CD14-positive monocyte (primary cell): ENCODE results near the gene TMEM273. TPM values are rescaled to one million over a fixed set of nuclear protein-coding genes. Genes with fewer than 3 reads are reported as not detected.

Experiments used
- DNase-seq, 3 donors: peaks; one replicate each; pipeline ENCODE4 v3.0.0-alpha.2; 2011 to 2022
- H2AFZ ChIP-seq: 2 replicates; pipeline ENCODE4 v1.6.0; 2012; ENCODE audit warnings: mild to moderate bottlenecking, low read depth, low read length, inconsistent platforms; ENCODE audit not compliant: insufficient read depth, poor library complexity, severe bottlenecking
- H3K27ac ChIP-seq, 2 donors: 1 replicate in 1 of 2; 2 replicates in 1 of 2; pipeline ENCODE4 v1.5.1; 2012 to 2013; ENCODE audit warnings: low read length in 2 of 2, control low read depth in 1 of 2, inconsistent platforms in 1 of 2, low read depth in 1 of 2, mild to moderate bottlenecking in 1 of 2
- H3K27me3 ChIP-seq, 2 donors: one replicate each; pipeline versions ENCODE4 v1.6.0 to v1.6.1; 2011 to 2013; ENCODE audit warnings: low read length in 2 of 2; ENCODE audit not compliant: control insufficient read depth in 2 of 2, insufficient read depth in 2 of 2
- H3K36me3 ChIP-seq, 2 donors: replicated peaks in 1 of 2; 1 replicate in 1 of 2; 2 replicates in 1 of 2; pipeline versions ENCODE4 v1.5.1 to v1.6.1; 2012 to 2013; ENCODE audit warnings: low read length in 2 of 2, control low read depth in 1 of 2, inconsistent platforms in 1 of 2, mild to moderate bottlenecking in 1 of 2; ENCODE audit not compliant: insufficient read depth in 2 of 2, control insufficient read depth in 1 of 2
- H3K4me1 ChIP-seq, 2 donors: 1 replicate in 1 of 2; 2 replicates in 1 of 2; pipeline versions ENCODE4 v1.5.1 to v1.6.1; 2012 to 2013; ENCODE audit warnings: low read length in 2 of 2, control low read depth in 1 of 2, inconsistent platforms in 1 of 2, mild to moderate bottlenecking in 1 of 2, moderate library complexity in 1 of 2; ENCODE audit not compliant: insufficient read depth in 2 of 2, control insufficient read depth in 1 of 2
- H3K4me2 ChIP-seq: replicated peaks from 2 replicates; pipeline ENCODE3; 2012; ENCODE audit warnings: low read length, moderate library complexity, mild to moderate bottlenecking; ENCODE audit not compliant: poor library complexity, severe bottlenecking; ENCODE audit errors: extremely low read depth
- H3K4me3 ChIP-seq, 3 experiments: fragments of 200-600 bp in 1 of 3; sonication (generic) in 1 of 3; replicated peaks in 1 of 3; 1 replicate in 2 of 3; 2 replicates in 1 of 3; pipeline ENCODE4 v1.5.1; 2011 to 2013; ENCODE audit warnings: low read length in 3 of 3, mild to moderate bottlenecking in 3 of 3, control low read depth in 2 of 3, low read depth in 2 of 3, inconsistent platforms in 1 of 3, moderate library complexity in 1 of 3
- H3K79me2 ChIP-seq: 2 replicates; pipeline ENCODE4 v1.6.0; 2012; ENCODE audit warnings: mild to moderate bottlenecking, control low read depth, inconsistent platforms, low read length, moderate library complexity; ENCODE audit not compliant: insufficient read depth
- H3K9ac ChIP-seq: 2 replicates; pipeline ENCODE4 v1.6.0; 2017; ENCODE audit warnings: low read length, mild to moderate bottlenecking; ENCODE audit not compliant: insufficient read depth, poor library complexity, severe bottlenecking
- H3K9me3 ChIP-seq, 2 donors: replicated peaks in 1 of 2; 1 replicate in 1 of 2; 2 replicates in 1 of 2; pipeline versions ENCODE4 v1.5.1 to v1.6.1; 2012 to 2013; ENCODE audit warnings: low read length in 2 of 2, control low read depth in 1 of 2; ENCODE audit not compliant: control insufficient read depth in 1 of 2, insufficient read depth in 1 of 2
- H4K20me1 ChIP-seq: 2 replicates; pipeline ENCODE4 v1.6.0; 2012; ENCODE audit warnings: mild to moderate bottlenecking, low read length, control low read depth, moderate library complexity; ENCODE audit not compliant: insufficient read depth
- H3K27ac Mint-ChIP-seq, 7 donors: one replicate each; pipeline ENCODE4 v1.8.0; 2020; ENCODE audit warnings: mild to moderate bottlenecking in 7 of 7, mixed read lengths in 7 of 7, moderate library complexity in 6 of 7, inconsistent platforms in 2 of 7
- H3K27me3 Mint-ChIP-seq, 3 donors: one replicate each; pipeline ENCODE4 v1.8.0; 2021 to 2022; ENCODE audit warnings: low read depth in 3 of 3, mild to moderate bottlenecking in 3 of 3, mixed read lengths in 3 of 3, moderate library complexity in 3 of 3, inconsistent platforms in 1 of 3
- H3K36me3 Mint-ChIP-seq, 2 donors: one replicate each; pipeline ENCODE4 v1.8.0; 2020; ENCODE audit warnings: mixed read lengths in 2 of 2, inconsistent platforms in 1 of 2, mild to moderate bottlenecking in 1 of 2
- H3K4me1 Mint-ChIP-seq: one replicate; pipeline ENCODE4 v1.8.0; 2020; ENCODE audit warnings: mild to moderate bottlenecking, mixed read lengths
- H3K4me3 Mint-ChIP-seq, 2 donors: one replicate each; pipeline ENCODE4 v1.8.0; 2020; ENCODE audit warnings: mild to moderate bottlenecking in 2 of 2, mixed read lengths in 2 of 2, moderate library complexity in 1 of 2
- H3K9me3 Mint-ChIP-seq, 7 donors: one replicate each; pipeline ENCODE4 v1.8.0; 2020 to 2022; ENCODE audit warnings: mixed read lengths in 7 of 7, mild to moderate bottlenecking in 6 of 7, moderate library complexity in 6 of 7, inconsistent platforms in 2 of 7
- WGBS: methylation state at CpG from one replicate; pipeline ENCODE4 v1.1.5; 2013; ENCODE audit warnings: missing lambda C conversion rate; ENCODE audit not compliant: insufficient coverage; 5-methylcytosine and 5-hydroxymethylcytosine counted together
- intact Hi-C, 2 donors: fragments of 100-400 bp; cut with micrococcal nuclease; formaldehyde crosslinking; loops; one replicate each; pipeline versions ENCODE4 v1.15.0 to v1.15.1; 2023
- polyA plus RNA-seq, 3 donors: library from polyadenylated mRNA; depleted of rRNA in 1 of 3; unstranded in 2 of 3; stranded (reverse) in 1 of 3; fragments of 300-500 nt in 2 of 3; fragments of >200 nt in 1 of 3; fragmentation: Illumina TruSeq in 2 of 3; gene quantifications; 1 replicate in 2 of 3; 2 replicates in 1 of 3; pipeline ENCODE4 v1.2.3, GENCODE V29; 2012 to 2021
- TF ChIP-seq, protein P1 (sequence below): fragments of 200-600 bp; IDR thresholded peaks from one replicate; pipeline ENCODE4 v1.8.0; 2022; ENCODE audit warnings: antibody characterized with exemption, mild to moderate bottlenecking

TMEM273 gene
- polyA plus RNA-seq, 3 donors = 6.7 to 7.9 (median 6.9) TPM

DNA sequence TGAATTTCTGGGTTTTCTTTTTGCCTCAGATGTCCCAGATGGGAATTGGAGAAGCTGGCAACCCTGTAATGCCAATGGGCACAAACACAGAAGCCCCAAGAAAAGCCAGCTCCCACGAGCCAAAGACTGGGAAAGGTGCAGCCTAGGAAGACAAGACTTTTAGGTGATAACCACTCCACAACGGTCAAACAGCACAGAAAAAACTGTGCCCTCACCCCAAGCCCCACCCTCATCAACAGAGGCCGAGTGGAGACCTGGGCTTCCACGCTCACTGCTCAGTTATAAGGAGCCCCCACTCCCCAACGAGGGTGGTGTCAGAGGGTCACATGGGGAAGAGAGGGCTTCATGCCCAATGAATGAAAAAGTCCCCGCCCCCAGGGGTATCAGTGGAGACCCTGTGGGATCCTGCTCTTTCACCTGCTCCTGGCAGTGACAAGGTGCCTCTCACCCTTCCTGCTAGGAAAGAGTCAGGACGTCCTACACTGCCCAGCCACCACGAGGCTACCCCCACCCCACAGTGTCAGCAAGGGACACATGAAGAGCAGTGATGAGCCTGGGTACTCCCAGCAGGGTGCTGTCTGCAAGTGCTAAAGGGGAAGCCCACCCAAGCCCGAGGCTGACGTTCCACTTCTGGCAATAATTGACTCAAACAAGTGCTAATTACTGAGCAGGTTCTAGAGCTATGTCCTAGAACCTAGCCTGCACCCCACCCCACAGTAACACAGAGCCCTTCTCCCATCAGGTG is 8.3 kb downstream of the TMEM273 start:
- TF ChIP-seq, protein P1, sequence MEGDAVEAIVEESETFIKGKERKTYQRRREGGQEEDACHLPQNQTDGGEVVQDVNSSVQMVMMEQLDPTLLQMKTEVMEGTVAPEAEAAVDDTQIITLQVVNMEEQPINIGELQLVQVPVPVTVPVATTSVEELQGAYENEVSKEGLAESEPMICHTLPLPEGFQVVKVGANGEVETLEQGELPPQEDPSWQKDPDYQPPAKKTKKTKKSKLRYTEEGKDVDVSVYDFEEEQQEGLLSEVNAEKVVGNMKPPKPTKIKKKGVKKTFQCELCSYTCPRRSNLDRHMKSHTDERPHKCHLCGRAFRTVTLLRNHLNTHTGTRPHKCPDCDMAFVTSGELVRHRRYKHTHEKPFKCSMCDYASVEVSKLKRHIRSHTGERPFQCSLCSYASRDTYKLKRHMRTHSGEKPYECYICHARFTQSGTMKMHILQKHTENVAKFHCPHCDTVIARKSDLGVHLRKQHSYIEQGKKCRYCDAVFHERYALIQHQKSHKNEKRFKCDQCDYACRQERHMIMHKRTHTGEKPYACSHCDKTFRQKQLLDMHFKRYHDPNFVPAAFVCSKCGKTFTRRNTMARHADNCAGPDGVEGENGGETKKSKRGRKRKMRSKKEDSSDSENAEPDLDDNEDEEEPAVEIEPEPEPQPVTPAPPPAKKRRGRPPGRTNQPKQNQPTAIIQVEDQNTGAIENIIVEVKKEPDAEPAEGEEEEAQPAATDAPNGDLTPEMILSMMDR = no peak

DNA sequence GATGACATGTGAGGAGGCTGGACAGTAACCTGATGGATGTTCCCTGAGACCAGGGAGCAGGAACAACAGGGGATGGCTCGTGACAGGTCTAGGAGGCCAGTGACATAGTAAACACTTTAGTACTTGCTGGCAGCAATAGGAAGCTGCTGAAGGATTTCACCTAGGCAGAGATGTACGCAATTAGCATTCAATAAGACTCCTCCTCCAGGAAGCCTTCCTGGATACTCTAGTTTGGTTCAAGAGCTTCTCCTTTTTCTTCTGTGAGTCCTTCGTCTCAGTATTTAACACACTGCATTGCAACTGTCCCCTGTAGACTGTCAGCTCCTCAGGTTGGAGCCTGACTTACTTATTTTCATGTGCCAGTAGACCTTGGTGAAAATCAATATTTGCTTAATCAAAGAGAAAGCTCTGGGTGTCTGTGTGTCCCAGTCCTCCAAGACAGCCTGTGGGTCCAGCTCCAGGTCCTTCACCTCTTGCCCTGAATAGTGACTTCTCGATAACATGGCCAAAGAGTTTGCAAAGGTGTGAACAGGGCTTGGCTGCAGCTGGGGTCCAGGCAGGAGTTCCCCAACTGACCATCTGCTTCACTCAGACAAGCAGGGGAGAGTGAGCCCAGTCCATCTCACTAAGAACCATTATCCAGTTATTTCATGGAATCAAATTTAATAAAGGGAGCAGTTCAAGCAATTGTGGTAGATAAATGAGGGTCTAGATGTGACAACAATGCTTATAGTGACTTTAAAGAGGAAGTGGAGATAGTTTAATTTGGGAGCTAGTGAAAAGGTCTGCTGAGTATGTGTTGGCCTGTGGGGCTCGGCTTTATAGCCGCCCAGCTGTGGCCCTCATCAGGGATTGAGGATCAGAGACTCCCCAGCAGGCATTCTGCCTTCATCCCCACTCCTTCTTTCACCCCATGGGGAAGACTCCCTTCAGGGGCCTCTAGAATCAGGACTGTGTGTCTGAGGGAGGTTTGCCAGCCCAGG is 9.4 kb downstream of the TMEM273 start:
- Mint-ChIP-seq H3K36me3 (peaks cover 8 to 18% of the 10 kb centered on the region in 2 donors), H3K4me1 (peaks cover 55% of the 10 kb centered on the region), H3K27ac (peak overlapping the region; percentile 95 to 99 (median 96)), H3K4me3 (no peak overlapping the region), H3K27me3 (peaks cover 0 to 11% (median 3%) of the 10 kb centered on the region in 3 donors), H3K9me3 (no peaks in the 10 kb centered on the region)
- TF ChIP-seq, protein P1 = no peak
- no peaks in the 10 kb centered on the region for H4K20me1 ChIP-seq
- H3K9ac ChIP-seq = no peak overlapping the region
- H3K27ac ChIP-seq = peak overlapping the region in 1 of 2 donors; percentile 93
- H3K4me2 ChIP-seq = no peak overlapping the region
- no peaks in the 10 kb centered on the region for H3K27me3 ChIP-seq
- no peaks in the 10 kb centered on the region for H3K36me3 ChIP-seq
- intact Hi-C loops = loop anchor here (5.0 to 10.0 kb wide), 2 partner anchors 104 to 136 kb away; no protein-coding TSS in a partner anchor
- DNase-seq = peak in 1 of 3 donors; percentile 41
- no peaks in the 10 kb centered on the region for H3K9me3 ChIP-seq
- 90% methylated on average over 1 of the region's 6 CpGs for WGBS
- peaks cover 40 to 46% of the 10 kb centered on the region in 2 donors for H3K4me1 ChIP-seq
- H3K79me2 ChIP-seq = no peaks in the 10 kb centered on the region
- no peak overlapping the region for H2AFZ ChIP-seq
- no peak overlapping the region for H3K4me3 ChIP-seq

More for the DNA sequence above, 8.3 kb downstream of the TMEM273 start:
- Mint-ChIP-seq H3K9me3 (no peaks in the 10 kb centered on the region), H3K27me3 (peaks cover 0 to 10% (median 3%) of the 10 kb centered on the region in 3 donors), H3K27ac (peak overlapping the region in 5 of 7 donors; percentile 0 to 75 (median 32)), H3K4me1 (peaks cover 57% of the 10 kb centered on the region), H3K4me3 (no peak overlapping the region), H3K36me3 (peaks cover 8 to 18% of the 10 kb centered on the region in 2 donors)
- no peaks in the 10 kb centered on the region for H3K36me3 ChIP-seq
- no peak overlapping the region for H3K9ac ChIP-seq
- DNase-seq = no peak
- no peaks in the 10 kb centered on the region for H4K20me1 ChIP-seq
- intact Hi-C loops = loop anchor here (5.0 to 10.0 kb wide), 2 partner anchors 102 to 135 kb away; no protein-coding TSS in a partner anchor
- H3K9me3 ChIP-seq = no peaks in the 10 kb centered on the region
- peaks cover 41 to 48% of the 10 kb centered on the region in 2 donors for H3K4me1 ChIP-seq
- 81% methylated on average over 5 of the region's 10 CpGs for WGBS
- H3K4me2 ChIP-seq = no peak overlapping the region
- no peak overlapping the region for H3K4me3 ChIP-seq
- no peak overlapping the region for H3K27ac ChIP-seq
- H3K79me2 ChIP-seq = no peaks in the 10 kb centered on the region
- no peaks in the 10 kb centered on the region for H3K27me3 ChIP-seq
- no peak overlapping the region for H2AFZ ChIP-seq
